Ascending aorta (tissue), 2 donors: Measurements from ENCODE around the gene NSL1. TPM values are rescaled to one million over a fixed set of nuclear protein-coding genes. Genes with fewer than 3 reads are reported as not detected.
"Not testable (repeated sequence)": the region's sequence is repeated elsewhere in the genome, so short reads cannot be mapped to it uniquely, and the experiment has no call there.

Experiments
- DNase-seq, 2 donors: peaks; one replicate each; pipeline ENCODE4 v3.0.0-alpha.2; 2019; ENCODE audit warnings: low spot score in 2 of 2
- H3K27ac ChIP-seq, 2 donors: fragments of 200-600 bp; sonication (generic); one replicate each; pipeline ENCODE4 v1.5.1; 2016 to 2017; ENCODE audit warnings: mild to moderate bottlenecking in 1 of 2
- H3K27me3 ChIP-seq: fragments of 200-600 bp; sonication (generic); one replicate; pipeline ENCODE4 v1.5.1; 2017
- H3K36me3 ChIP-seq, 2 donors: fragments of 200-600 bp; sonication (generic); one replicate each; pipeline ENCODE4 v1.5.1; 2016
- H3K4me1 ChIP-seq, 2 donors: fragments of 200-600 bp; sonication (generic); one replicate each; pipeline ENCODE4 v1.5.1; 2016 to 2017; ENCODE audit warnings: mild to moderate bottlenecking in 1 of 2
- H3K4me3 ChIP-seq, 2 donors: fragments of 200-600 bp; sonication (generic); one replicate each; pipeline ENCODE4 v1.5.1; 2016 to 2017; ENCODE audit warnings: mild to moderate bottlenecking in 1 of 2
- H3K9me3 ChIP-seq, 2 donors: fragments of 200-600 bp; sonication (generic); one replicate each; pipeline ENCODE4 v1.5.1; 2016
- intact Hi-C: fragments of 100-400 bp; cut with DNase I; formaldehyde crosslinking; loops from one replicate; pipeline ENCODE4 v1.15.1; 2023
- total RNA-seq: library from RNA; depleted of rRNA; stranded (reverse); fragments of >200 nt; gene quantifications from one replicate; pipeline ENCODE4 v1.1.0, GENCODE V29; 2016
- TF ChIP-seq, protein P1 (sequence below), 3 experiments: fragments of 200-600 bp in 2 of 3; fragments of 450-650 bp in 1 of 3; sonication (generic) in 2 of 3; IDR thresholded peaks; one replicate each; pipeline ENCODE4 v1.5.1; 2016 to 2019; ENCODE audit warnings: antibody characterized with exemption in 3 of 3, mild to moderate bottlenecking in 1 of 3, moderate library complexity in 1 of 3

NSL1 gene
- total RNA-seq, 1 donor from 2014 or later = 69.1 TPM

DNA sequence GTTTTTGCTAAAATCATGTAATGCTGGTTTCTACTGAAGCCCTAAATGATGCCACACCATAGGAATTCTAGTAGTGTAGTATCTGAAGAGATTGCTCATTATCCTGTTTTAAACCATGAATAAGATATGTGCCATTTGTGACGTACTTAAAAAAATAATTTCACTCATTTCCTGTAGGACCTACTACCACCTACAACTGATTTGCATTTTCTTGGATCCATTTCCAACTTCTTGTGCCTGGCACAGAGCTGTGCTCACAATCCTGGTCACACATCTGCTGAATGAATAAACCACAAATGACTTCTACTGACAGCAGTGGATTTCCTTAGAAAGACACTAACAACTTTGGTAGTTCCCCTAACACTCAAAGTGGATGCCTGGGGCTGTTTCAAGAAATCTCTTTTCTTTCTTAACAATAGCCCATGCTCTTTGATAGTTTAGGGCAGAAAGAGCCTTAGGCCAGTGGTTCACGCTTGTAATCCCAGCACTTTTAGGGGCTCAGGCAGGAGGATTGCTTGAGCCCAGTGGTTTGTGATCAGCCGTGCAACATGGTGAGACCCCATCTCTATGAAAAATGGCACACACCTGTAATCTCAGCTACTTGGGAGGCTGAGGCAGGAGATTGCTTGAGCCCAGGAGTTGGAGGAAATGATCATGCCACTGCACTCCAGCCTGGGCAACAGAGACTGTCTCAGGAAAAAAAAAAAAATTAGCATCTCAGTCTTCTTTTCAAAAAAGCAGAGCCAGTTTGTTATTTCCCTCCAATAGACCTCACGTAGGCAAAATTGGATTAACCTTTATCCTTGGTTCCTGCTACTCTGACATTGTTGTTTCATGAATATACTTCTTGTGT, 78.9 kb downstream of the NSL1 start:
- H3K4me1 ChIP-seq = no peaks in the 10 kb centered on the region
- no peak overlapping the region for H3K27ac ChIP-seq
- DNase-seq = no peak
- no peaks in the 10 kb centered on the region for H3K27me3 ChIP-seq
- intact Hi-C loops = no loop called here
- H3K4me3 ChIP-seq = no peak overlapping the region
- no peaks in the 10 kb centered on the region for H3K9me3 ChIP-seq
- no peaks in the 10 kb centered on the region for H3K36me3 ChIP-seq
- TF ChIP-seq, protein P1, sequence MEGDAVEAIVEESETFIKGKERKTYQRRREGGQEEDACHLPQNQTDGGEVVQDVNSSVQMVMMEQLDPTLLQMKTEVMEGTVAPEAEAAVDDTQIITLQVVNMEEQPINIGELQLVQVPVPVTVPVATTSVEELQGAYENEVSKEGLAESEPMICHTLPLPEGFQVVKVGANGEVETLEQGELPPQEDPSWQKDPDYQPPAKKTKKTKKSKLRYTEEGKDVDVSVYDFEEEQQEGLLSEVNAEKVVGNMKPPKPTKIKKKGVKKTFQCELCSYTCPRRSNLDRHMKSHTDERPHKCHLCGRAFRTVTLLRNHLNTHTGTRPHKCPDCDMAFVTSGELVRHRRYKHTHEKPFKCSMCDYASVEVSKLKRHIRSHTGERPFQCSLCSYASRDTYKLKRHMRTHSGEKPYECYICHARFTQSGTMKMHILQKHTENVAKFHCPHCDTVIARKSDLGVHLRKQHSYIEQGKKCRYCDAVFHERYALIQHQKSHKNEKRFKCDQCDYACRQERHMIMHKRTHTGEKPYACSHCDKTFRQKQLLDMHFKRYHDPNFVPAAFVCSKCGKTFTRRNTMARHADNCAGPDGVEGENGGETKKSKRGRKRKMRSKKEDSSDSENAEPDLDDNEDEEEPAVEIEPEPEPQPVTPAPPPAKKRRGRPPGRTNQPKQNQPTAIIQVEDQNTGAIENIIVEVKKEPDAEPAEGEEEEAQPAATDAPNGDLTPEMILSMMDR (IDR thresholded peaks at IDR 0.05) = no peak

DNA sequence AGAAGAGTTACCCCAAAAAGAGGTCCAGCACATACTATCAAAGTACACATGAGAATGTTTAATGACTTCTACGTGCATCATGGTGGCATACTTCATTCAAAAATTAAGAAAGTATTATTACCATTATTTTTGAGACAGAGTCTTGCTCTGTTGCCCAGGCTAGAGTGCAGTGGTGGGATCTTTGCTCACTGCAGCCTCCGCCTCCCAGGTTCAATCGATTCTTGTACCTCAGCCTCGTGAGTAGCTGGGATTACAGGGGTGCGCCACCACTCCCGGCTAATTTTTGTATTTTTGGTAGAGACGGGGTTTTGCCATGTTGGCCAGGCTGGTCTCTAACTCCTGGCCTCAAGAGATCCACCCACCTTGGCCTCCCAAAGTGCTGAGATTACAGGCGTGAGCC, 79.6 kb downstream of the NSL1 start:
- DNase-seq, H3K9me3 ChIP-seq, intact Hi-C loops, H3K27ac ChIP-seq, H3K4me1 ChIP-seq, H3K4me3 ChIP-seq, H3K36me3 ChIP-seq, H3K27me3 ChIP-seq: not testable (repeated sequence)

DNA sequence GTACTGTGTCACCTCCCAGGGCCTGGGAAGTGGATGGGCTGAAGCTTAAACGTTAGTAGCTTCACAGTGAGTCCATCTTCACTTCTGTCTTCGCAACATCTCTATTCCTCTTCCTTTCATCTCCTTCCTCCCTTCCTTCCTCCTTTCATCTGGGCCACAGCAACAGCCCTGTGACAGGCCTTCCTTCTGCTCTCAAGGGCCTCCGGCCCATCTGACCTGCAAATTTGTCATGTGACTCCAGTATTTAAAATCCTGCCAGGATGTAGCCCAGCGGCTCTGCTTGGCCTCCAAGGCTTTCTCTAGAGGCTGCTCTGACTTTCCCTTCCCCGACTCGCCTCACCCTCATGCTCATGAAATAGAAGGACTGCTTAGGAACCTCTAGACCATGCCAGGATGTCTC, 81.0 kb downstream of the NSL1 start:
- H3K27me3 ChIP-seq = no peaks in the 10 kb centered on the region
- H3K27ac ChIP-seq = no peak overlapping the region
- intact Hi-C loops = no loop called here
- H3K4me3 ChIP-seq = no peak overlapping the region
- no peaks in the 10 kb centered on the region for H3K9me3 ChIP-seq
- TF ChIP-seq, protein P1 (IDR thresholded peaks at IDR 0.05) = no peak
- no peak for DNase-seq
- H3K36me3 ChIP-seq = no peaks in the 10 kb centered on the region
- H3K4me1 ChIP-seq = no peaks in the 10 kb centered on the region

DNA sequence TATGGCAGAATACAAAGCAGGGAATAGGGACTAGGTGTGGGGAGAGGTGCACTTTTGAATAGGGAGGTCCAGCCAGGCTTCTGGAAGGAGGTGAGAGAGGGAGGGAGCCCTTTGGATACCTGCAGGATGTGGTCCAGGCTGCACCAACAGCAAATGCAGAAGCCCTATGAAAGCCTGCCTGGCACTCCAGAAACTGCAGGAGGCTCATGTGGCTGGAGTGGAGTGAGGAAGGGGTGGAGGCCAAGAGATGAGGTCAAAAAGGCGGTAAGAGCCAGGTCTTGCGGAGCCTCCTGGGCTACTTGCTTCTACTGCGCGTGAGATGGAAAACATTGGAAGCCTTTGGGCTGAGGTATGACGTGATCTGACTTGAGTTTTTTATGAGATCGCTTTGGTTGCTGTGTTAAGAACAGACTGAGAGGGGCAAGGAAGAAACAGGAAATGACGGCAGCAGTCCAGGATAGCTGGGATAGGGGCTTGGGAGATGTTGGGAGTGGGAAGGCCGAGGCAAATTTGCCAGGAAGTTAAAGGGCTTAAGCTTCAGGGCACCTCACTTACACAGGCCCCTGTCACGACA, 87.5 kb downstream of the NSL1 start:
- Histone ChIP-seq H3K27me3 (no peaks in the 10 kb centered on the region), H3K4me1 (peaks cover 0 to 6% of the 10 kb centered on the region in 2 donors), H3K4me3 (no peak overlapping the region), H3K27ac (peak overlapping the region in 1 of 2 donors; percentile 28), H3K36me3 (no peaks in the 10 kb centered on the region), H3K9me3 (no peaks in the 10 kb centered on the region)
- intact Hi-C loops = loop anchor here (5.0 to 10.0 kb wide), 2 partner anchors 147 to 419 kb away; partner anchors contain the start of gene PPP2R5A
- TF ChIP-seq, protein P1 (IDR thresholded peaks at IDR 0.05) = no peak
- DNase-seq = no peak

DNA sequence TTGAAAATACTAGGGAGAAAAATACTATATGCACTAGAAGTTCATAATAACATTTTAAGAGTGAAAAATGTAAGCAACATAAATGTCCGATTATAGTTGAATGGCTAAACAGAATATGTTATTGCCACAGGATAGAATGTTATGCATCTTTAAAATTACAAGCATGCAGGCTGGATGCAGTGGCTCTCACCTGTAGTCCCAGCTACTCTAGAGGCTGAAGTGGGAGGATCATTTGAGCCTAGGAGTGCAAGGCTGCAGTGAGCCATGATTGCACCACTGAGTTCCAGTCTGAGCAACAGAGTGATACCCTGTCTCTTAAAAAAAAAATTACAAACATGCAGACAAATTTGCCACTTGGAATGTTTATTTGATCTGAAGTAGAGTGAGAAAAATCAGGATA, 88.9 kb downstream of the NSL1 start:
- no peak overlapping the region for H3K27ac ChIP-seq
- H3K4me1 ChIP-seq = peaks cover 5 to 13% of the 10 kb centered on the region in 2 donors
- H3K27me3 ChIP-seq = no peaks in the 10 kb centered on the region
- H3K4me3 ChIP-seq = no peak overlapping the region
- H3K9me3 ChIP-seq = no peaks in the 10 kb centered on the region
- no peaks in the 10 kb centered on the region for H3K36me3 ChIP-seq
- no peak for DNase-seq
- intact Hi-C loops = loop anchor here (5.0 to 10.0 kb wide), 2 partner anchors 145 to 418 kb away; partner anchors contain the start of gene PPP2R5A
- TF ChIP-seq, protein P1 (IDR thresholded peaks at IDR 0.05) = no peak

DNA sequence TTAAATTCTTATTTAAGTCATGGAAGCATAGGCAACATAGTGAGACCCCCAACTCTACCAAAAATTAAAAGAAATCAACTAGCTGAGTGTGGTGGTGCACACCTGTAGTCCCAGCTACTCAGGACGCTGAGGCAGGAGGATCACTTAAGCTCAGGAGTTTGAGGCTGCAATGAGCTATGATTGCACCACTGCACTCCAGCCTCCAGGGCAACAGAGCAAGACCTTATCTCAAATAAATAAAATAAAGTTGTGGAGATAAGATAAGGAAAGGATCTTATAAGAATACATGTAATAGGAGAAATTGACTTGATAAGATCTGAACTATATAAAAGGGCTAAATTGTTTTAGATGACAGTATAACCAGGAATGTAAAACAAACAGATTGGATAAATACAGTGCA, 89.7 kb downstream of the NSL1 start:
- no peaks in the 10 kb centered on the region for H3K9me3 ChIP-seq
- TF ChIP-seq, protein P1 (IDR thresholded peaks at IDR 0.05) = no peak
- intact Hi-C loops = loop anchor here (2.0 to 10.0 kb wide), 3 partner anchors 93 to 417 kb away; partner anchors contain the start of genes ATF3 and PPP2R5A
- no peak overlapping the region for H3K27ac ChIP-seq
- no peaks in the 10 kb centered on the region for H3K36me3 ChIP-seq
- no peaks in the 10 kb centered on the region for H3K27me3 ChIP-seq
- DNase-seq = no peak
- H3K4me3 ChIP-seq = no peak overlapping the region
- H3K4me1 ChIP-seq = peaks cover 5 to 13% of the 10 kb centered on the region in 2 donors
